T-helper 1 cell treated with Interleukin-12 subunit alpha and Interleukin-12 subunit beta and Interleukin-4 antibody, amounts not matched to agents 30 μg/mL and 1 μg/mL, for 36 hours (primary cell): ENCODE measurements around the gene SND1.
"Not testable (repeated sequence)": the region's sequence is repeated elsewhere in the genome, so short reads cannot be mapped to it uniquely, and the experiment has no call there.

Experiments
- H3K27ac Mint-ChIP-seq: one replicate; pipeline ENCODE4 v1.8.0; 2021; ENCODE audit warnings: mild to moderate bottlenecking, mixed read lengths
- H3K27me3 Mint-ChIP-seq: one replicate; pipeline ENCODE4 v1.8.0; 2021; ENCODE audit warnings: low read depth, mixed read lengths
- H3K36me3 Mint-ChIP-seq: one replicate; pipeline ENCODE4 v1.8.0; 2021; ENCODE audit warnings: low read depth, mixed read lengths
- H3K4me1 Mint-ChIP-seq: one replicate; pipeline ENCODE4 v1.8.0; 2021; ENCODE audit warnings: low read depth, mixed read lengths
- H3K4me3 Mint-ChIP-seq: one replicate; pipeline ENCODE4 v1.8.0; 2021; ENCODE audit warnings: mild to moderate bottlenecking, moderate library complexity, mixed read lengths
- H3K9me3 Mint-ChIP-seq: one replicate; pipeline ENCODE4 v1.8.0; 2021; ENCODE audit warnings: mixed read lengths

The SND1 gene

DNA sequence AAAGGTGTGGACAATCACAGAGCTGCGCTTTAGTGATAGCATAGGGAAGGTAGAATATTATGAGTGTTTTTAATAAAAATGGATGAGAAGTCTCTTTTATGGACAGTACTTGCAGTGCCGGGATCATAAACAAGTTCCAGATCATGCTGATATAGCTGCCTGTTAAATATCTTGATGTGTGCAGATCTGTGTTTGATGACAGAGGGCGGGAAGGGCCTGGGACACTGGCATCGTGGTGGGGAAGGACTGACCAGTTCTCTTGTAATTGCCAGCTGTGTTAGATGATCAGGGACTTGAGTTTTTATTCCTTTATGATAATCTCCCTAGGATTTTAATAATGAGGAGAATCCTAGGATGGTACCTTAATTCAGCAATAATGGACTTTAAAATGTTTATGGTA lies 14.6 kb downstream of the SND1 start:
- H3K36me3 Mint-ChIP-seq = peaks cover 16% of the 10 kb centered on the region
- no peak overlapping the region for H3K4me3 Mint-ChIP-seq
- H3K27ac Mint-ChIP-seq = no peak overlapping the region
- H3K4me1 Mint-ChIP-seq = peaks cover 41% of the 10 kb centered on the region
- no peaks in the 10 kb centered on the region for H3K27me3 Mint-ChIP-seq
- no peaks in the 10 kb centered on the region for H3K9me3 Mint-ChIP-seq

DNA sequence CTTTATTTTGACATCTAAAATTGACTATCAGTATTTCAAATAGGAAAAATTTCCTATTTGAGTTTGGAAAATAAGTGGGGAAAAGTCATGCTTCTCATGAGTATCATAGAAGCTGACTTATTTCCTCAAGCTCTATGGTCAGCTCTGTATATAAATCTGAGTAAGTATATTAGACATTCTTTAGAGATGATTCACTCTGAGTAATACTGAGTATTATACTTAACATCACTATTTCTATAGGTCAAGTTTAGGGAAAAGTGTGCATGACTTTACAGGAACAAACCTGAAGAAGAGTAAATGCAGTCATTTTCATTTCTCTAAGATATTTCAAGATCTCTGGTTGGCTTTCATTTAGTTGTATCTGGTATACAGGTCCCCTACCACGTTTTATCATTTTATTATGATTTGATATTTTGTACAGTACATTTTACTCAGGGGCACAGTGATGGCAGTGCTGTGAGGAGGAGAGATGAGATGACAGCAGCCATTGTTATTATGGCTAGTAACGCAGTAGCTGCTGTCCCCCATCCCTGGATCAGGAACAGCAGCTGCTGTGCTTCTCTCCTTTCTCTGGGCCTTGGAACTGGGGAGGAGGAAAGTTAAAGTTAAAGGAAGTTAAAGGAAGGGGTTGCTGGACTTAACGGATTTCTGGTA lies 15.2 kb downstream of the SND1 start:
- Mint-ChIP-seq H3K4me1 (peaks cover 41% of the 10 kb centered on the region), H3K36me3 (peaks cover 16% of the 10 kb centered on the region), H3K9me3 (no peaks in the 10 kb centered on the region), H3K27ac (no peak overlapping the region), H3K4me3 (no peak overlapping the region), H3K27me3 (no peaks in the 10 kb centered on the region)

DNA sequence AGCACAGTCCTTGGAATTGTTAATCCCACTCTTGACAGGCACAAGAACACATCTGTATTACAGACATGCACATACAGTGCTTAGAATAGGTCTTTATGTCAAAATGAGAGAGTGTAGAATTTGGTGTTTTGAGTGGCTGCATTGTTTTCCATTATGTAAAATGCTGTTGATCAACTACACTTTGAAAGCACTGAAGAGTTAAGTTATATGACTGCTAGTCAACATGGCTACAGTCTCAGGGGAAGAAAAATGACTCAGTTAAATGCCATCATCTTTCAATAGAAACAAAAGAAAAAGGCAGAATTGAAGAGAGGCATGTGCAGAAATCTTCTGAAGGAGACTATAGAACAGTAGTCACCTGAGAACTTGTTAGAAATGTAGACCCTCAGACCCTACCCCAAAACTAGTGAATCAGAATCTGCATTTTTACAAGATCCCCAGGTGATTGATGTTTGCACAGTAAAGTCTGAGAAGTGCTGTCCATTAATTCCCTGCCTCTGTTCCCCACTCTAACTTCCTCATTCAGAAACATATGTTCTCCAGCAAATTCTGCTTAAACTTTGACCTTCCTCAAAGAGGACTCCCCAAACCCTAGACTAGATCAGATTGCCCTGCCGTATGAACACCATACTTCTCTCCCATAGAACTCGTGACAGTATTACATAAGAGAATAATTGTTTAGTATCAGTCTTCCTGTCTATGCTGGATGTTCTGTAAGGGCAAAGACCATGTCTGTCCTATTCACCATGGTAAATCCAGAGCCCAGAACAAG lies 16.0 kb downstream of the SND1 start:
- peaks cover 41% of the 10 kb centered on the region for H3K4me1 Mint-ChIP-seq
- H3K9me3 Mint-ChIP-seq = no peaks in the 10 kb centered on the region
- H3K27ac Mint-ChIP-seq = no peak overlapping the region
- H3K36me3 Mint-ChIP-seq = peaks cover 15% of the 10 kb centered on the region
- H3K4me3 Mint-ChIP-seq = no peak overlapping the region
- H3K27me3 Mint-ChIP-seq = no peaks in the 10 kb centered on the region

DNA sequence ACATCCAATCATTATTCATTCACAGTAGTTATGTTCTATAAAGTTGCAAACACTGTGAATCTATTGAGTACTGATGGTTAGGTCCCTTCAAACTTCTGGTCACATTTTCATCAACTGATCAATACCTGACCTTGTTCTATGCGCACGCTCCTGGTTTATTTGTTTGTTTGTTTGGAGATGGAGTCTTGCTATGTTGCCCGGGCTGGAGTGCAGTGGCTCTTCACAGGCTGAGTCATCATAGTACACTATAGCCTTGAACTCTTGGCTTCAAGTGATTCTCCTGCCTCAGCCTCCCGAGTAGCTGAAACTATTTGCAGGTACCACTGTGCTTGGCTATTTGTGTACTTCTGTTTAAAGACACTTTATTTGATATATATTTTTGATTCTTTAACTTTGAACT lies 19.3 kb downstream of the SND1 start:
- H3K4me1 Mint-ChIP-seq = peaks cover 38% of the 10 kb centered on the region
- H3K27ac Mint-ChIP-seq = no peak overlapping the region
- H3K4me3 Mint-ChIP-seq = no peak overlapping the region
- no peaks in the 10 kb centered on the region for H3K9me3 Mint-ChIP-seq
- peaks cover 17% of the 10 kb centered on the region for H3K36me3 Mint-ChIP-seq
- H3K27me3 Mint-ChIP-seq = no peaks in the 10 kb centered on the region

DNA sequence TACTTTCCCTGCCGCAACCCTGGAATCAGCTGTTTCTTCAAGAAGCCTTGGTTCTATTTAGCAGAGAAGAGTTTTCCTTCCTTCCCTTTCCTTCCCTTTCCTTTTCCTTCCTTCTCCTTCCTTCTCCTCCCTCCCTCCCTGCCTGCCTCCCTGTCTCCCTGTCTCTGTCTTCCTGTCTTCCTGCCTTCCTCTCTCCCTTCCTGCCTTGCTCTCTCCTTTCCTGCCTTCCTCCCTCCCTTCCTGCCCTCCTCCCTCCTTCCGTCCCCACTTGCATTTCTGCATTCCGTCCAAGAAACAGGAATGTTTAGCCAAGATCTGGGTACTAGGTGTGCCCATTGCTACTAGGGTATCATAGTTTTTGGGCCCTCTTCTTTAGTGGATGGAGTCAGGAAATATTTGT lies 21.9 kb downstream of the SND1 start:
- Mint-ChIP-seq H3K27ac (no peak overlapping the region), H3K9me3 (no peaks in the 10 kb centered on the region), H3K27me3 (no peaks in the 10 kb centered on the region), H3K4me3 (no peak overlapping the region), H3K4me1 (peaks cover 27% of the 10 kb centered on the region), H3K36me3 (peaks cover 32% of the 10 kb centered on the region)

DNA sequence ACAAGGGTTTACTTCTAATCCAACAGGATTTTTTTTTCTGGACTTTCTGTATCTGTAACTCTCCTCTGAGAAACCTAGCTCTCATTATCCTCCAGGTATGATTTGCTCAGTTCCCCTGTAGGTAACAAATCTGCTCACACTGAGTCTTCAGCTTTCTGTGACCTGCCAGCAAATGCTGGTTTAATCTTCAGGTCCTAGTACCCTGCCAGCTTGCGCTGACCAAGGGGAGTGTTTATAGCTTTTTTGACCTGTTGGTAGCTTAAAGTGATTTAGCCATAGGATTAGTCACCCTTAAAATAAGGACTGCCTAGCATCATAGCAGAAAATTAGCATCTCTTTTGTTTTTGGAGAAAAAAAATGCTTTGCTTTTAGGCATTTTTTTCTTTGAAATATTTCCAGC lies 22.4 kb downstream of the SND1 start:
- H3K36me3 Mint-ChIP-seq = peaks cover 34% of the 10 kb centered on the region
- no peak overlapping the region for H3K4me3 Mint-ChIP-seq
- H3K27me3 Mint-ChIP-seq = no peaks in the 10 kb centered on the region
- peaks cover 28% of the 10 kb centered on the region for H3K4me1 Mint-ChIP-seq
- no peaks in the 10 kb centered on the region for H3K9me3 Mint-ChIP-seq
- H3K27ac Mint-ChIP-seq = no peak overlapping the region

DNA sequence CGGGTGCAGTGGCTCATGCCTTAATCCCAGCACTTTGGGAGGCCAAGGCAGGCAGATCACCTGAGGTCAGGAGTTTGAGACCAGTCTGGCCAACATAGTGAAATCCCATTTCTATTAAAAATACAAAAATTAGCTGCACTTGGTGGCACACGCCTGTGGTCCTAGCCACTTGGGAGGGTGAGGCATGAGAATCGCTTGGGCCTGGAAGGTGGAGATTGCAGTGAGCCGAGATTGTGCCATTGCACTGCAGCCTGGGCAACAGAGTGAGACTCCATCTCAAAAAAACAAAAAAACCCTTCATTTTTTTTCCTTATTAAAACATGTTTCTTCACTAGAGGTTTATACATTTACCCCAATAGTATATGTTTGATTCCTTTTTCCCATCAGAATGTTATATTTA lies 22.9 kb downstream of the SND1 start:
- H3K27me3 Mint-ChIP-seq, H3K9me3 Mint-ChIP-seq, H3K27ac Mint-ChIP-seq, H3K4me3 Mint-ChIP-seq: not testable (repeated sequence)
- H3K36me3 Mint-ChIP-seq = peaks cover 36% of the 10 kb centered on the region
- H3K4me1 Mint-ChIP-seq = peaks cover 28% of the 10 kb centered on the region

DNA sequence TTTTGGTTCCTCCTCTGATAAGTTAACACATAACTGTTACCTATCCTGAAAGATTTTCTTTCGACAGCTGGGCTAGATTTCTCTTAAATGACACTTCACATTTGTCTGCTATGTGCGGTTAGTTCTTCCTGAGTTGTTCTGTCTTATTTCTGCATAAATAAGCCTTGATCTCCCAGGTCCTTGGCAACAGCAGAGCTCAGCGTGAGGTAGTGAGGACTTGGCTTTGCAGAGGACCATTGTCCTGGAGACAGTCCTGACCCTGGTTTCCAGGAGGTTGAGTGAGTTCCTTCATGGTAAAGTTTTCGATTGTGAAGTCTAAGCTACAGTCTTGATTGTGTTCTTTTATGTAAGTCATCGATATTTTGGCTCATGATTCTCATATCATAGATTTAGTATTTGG lies 23.7 kb downstream of the SND1 start:
- Mint-ChIP-seq H3K27ac (no peak overlapping the region), H3K4me3 (no peak overlapping the region), H3K4me1 (peaks cover 30% of the 10 kb centered on the region), H3K36me3 (peaks cover 39% of the 10 kb centered on the region), H3K9me3 (peaks cover 12% of the 10 kb centered on the region), H3K27me3 (no peaks in the 10 kb centered on the region)

DNA sequence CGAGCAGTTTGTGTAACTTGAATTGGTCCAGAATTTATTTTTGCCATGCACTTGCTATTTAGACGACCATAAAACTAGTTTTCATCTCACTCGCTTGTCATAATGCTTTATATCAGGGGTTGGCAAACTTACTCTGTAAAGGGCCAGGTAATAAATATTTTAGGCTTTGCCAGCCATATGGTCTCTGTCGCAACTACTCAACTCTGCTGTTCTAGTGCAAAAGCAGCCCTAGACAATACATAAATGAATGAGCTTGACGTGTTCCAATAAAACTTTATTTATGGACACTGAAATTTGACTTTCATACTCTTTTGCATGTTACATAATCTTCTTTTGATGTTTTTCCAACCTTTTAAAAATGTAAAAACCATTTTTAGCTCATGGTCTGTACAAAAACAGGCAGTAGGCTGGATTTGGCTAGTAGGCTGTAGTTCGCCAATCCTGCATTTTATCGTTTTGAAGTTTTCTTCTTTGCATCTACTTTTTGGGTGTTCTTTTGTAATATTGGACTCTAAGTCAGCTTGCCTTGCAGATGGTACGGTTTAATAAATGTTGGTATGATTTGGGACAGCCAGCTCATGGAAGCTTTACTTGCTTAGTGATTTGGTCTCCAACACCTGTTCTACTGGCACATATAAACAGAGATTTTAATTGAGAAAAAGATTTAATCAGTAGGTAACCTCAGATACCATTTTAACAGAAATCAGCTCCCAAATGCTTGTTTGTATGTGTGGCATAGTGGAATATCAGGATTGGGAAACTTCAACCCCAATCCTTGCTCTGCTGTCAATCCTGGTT lies 25.6 kb downstream of the SND1 start:
- H3K9me3 Mint-ChIP-seq = peaks cover 15% of the 10 kb centered on the region
- H3K27me3 Mint-ChIP-seq = no peaks in the 10 kb centered on the region
- H3K36me3 Mint-ChIP-seq = peaks cover 53% of the 10 kb centered on the region
- H3K27ac Mint-ChIP-seq = peak overlapping the region; percentile 26
- H3K4me3 Mint-ChIP-seq = no peak overlapping the region
- peaks cover 39% of the 10 kb centered on the region for H3K4me1 Mint-ChIP-seq

DNA sequence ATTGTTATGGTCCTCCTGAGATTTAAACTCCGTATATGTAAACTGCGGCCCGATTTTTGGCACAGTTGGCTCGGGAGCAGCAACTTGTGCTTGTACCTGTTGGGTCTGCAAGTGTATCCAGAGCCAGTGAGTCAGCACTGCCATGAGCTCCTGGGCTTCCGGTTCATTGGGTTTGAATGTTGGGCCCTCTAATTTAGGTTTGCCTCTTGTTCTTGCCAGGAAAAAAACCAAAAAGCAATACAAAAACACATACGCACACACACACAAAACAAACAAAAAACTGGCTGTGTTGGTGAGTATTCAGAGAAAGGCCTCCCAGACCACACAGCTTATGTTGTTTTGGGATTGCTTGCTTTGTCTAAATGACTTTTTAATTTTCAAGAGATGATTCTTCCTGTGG lies 26.3 kb downstream of the SND1 start:
- Mint-ChIP-seq H3K36me3 (peaks cover 54% of the 10 kb centered on the region), H3K27ac (peak overlapping the region; percentile 26), H3K27me3 (no peaks in the 10 kb centered on the region), H3K4me3 (no peak overlapping the region), H3K4me1 (peaks cover 44% of the 10 kb centered on the region), H3K9me3 (peaks cover 15% of the 10 kb centered on the region)

DNA sequence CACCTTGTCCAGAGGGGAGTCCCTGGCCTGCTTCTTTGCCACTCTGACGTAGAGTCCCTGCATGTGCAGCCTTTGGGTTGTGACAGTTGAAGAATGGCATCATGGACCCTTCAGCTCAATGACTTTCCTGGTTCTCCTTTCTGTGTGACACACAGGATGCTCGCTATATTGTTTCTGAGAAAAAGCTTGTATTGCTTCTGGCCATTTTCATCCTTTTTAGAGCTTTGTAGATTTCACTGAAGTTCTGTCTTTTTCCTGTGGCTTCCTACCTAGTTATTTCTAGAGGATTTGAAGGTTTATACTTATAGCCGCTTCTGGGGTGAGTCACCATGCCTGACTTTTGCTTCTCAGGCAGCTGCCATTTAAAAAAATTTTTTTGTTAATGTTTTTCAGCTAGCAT lies 27.0 kb downstream of the SND1 start:
- Mint-ChIP-seq H3K27ac (peak overlapping the region; percentile 79), H3K4me1 (peaks cover 46% of the 10 kb centered on the region), H3K27me3 (no peaks in the 10 kb centered on the region), H3K36me3 (peaks cover 54% of the 10 kb centered on the region), H3K4me3 (peak overlapping the region; percentile 18), H3K9me3 (peaks cover 15% of the 10 kb centered on the region)

DNA sequence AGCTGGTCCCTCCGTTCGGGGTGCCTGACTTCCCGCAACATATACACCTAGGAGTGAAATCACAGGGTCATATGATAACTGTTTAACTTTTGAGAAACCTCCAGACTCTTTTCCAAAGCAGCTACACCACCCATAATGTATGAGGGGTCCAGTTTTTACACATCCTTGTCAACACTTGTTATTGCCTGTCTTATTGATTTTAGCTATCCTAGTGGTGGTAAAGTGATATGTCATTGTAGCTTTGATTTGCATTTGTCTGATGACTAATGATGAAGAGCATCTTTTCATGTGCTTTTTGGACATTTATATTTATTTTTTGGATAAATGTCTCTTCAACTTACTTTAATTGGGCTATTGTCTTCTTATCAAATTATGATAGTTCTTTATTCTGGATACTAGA lies 29.0 kb downstream of the SND1 start:
- Mint-ChIP-seq H3K36me3 (peaks cover 48% of the 10 kb centered on the region), H3K27me3 (no peaks in the 10 kb centered on the region), H3K4me3 (no peak overlapping the region), H3K27ac (no peak overlapping the region), H3K9me3 (peaks cover 15% of the 10 kb centered on the region), H3K4me1 (peaks cover 54% of the 10 kb centered on the region)

DNA sequence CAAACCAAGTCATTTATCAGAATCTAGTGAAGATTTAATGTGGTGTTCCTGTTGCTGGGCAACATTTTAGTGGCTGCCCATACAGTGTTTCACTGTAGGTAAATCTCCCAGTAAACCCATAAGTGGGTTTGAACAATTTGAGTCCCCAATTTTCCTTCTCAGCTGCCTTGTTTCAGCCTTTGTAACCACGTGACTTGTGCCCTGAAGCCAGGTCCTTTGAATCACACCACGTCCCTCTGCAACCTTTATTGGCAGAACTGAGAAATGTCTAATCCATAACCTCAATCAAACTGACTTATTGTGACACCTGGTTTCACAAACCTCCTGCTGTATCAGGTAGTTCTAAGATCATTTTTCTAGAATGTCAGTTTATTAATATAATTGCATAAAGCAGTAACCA lies 30.1 kb downstream of the SND1 start:
- H3K4me3 Mint-ChIP-seq = no peak overlapping the region
- peaks cover 54% of the 10 kb centered on the region for H3K4me1 Mint-ChIP-seq
- peaks cover 15% of the 10 kb centered on the region for H3K9me3 Mint-ChIP-seq
- no peaks in the 10 kb centered on the region for H3K27me3 Mint-ChIP-seq
- no peak overlapping the region for H3K27ac Mint-ChIP-seq
- peaks cover 50% of the 10 kb centered on the region for H3K36me3 Mint-ChIP-seq

DNA sequence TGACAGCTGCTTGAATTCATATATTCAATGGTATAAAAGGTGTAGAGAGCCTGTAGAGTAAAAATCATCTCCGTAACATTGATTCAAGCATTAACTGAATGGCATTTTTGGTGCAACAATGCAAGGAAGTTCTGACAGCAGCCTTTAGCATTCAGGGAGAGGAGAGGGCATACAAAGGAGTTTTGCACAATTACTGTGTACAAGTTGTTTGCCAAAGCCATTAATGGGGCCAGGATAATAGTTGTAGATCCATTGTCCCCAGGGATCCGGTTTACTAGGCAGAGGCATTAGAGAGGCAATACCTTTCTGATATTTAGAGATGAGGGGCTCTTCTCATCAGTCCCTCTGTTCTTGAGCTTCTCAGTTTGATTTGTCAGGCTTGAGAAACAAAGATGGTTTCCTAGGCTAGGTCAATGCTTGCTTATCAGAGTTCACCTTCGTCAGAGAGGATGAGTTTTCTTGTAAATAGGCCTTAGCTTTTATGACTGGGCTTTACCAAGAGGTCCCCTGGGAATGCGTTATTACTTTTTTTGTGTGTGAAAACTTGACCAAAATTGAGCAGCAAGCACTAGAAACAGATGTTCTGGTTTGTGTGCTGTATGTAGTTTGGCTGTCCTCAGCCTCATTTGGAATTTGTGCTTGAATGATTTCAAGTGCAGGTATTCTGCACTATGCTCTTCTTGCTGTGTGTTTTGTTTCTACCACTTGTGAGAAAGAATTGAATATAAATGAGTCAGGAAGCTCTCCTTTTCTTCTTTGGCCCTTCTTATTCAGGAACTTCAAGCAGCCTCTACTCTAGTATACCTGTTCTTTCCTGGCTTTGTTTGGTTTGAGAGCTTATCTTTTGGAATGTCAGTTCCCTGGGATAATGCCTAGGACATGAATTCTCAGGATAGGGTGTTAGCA lies 32.0 kb downstream of the SND1 start:
- H3K27me3 Mint-ChIP-seq = no peaks in the 10 kb centered on the region
- H3K4me1 Mint-ChIP-seq = peaks cover 42% of the 10 kb centered on the region
- H3K36me3 Mint-ChIP-seq = peaks cover 44% of the 10 kb centered on the region
- no peak overlapping the region for H3K27ac Mint-ChIP-seq
- no peak overlapping the region for H3K4me3 Mint-ChIP-seq
- H3K9me3 Mint-ChIP-seq = peaks cover 15% of the 10 kb centered on the region
